ENCODE data around the gene RHOBTB3.

DNA sequence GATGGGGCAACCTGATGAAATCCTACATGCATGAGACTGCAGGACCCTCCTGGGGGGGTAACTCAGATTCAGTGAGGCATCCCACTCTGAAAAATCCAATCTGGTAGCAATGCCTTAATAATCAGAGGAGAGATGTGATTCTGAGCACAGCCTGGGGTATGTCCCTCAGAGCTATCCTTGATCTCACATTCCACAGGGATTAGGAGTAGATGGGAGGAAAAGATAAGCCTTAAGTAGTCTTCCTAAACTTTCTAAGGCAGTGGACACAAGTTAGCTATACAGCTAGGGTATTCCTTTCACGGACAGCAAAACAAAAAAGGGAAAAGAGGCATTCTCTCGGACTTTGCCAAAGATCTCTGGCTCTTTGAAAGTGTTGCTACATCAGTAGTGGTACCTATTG lies 44.5 kb upstream of the RHOBTB3 start:
- TF ChIP-seq, protein P1, sequence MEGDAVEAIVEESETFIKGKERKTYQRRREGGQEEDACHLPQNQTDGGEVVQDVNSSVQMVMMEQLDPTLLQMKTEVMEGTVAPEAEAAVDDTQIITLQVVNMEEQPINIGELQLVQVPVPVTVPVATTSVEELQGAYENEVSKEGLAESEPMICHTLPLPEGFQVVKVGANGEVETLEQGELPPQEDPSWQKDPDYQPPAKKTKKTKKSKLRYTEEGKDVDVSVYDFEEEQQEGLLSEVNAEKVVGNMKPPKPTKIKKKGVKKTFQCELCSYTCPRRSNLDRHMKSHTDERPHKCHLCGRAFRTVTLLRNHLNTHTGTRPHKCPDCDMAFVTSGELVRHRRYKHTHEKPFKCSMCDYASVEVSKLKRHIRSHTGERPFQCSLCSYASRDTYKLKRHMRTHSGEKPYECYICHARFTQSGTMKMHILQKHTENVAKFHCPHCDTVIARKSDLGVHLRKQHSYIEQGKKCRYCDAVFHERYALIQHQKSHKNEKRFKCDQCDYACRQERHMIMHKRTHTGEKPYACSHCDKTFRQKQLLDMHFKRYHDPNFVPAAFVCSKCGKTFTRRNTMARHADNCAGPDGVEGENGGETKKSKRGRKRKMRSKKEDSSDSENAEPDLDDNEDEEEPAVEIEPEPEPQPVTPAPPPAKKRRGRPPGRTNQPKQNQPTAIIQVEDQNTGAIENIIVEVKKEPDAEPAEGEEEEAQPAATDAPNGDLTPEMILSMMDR (conservative IDR thresholded peaks at IDR 0.05 in 1 of 2, IDR thresholded peaks at IDR 0.05 in 1 of 2; ENCODE audit: low read depth in 1 of 2, low read length in 2 of 2): no peak
- no peak for TF ChIP-seq EZH2 (IDR thresholded peaks at IDR 0.05; ENCODE audit: low read length, missing control alignments)

Data from fibroblast of lung (primary cell).